Fibroblast of skin of right biceps (primary cell): ENCODE results near the gene TRIM28.

ENCODE experiments used
- DNase-seq: peaks from one replicate; pipeline ENCODE4 v3.0.0-alpha.2; 2013

Gene TRIM28

GRCh38 chr19:58581227-58582141 is 37.6 kb downstream of the TRIM28 start:
- DNase-seq, result peak; percentile 85

GRCh38 chr19:58582985-58583384 is 39.1 kb downstream of the TRIM28 start:
- no peak for DNase-seq

- DNase-seq, result no peak
Measured at GRCh38 chr19:58584498-58585441, 40.9 kb downstream of the TRIM28 start.

- DNase-seq, result no peak
Measured at GRCh38 chr19:58585442-58586132, 41.7 kb downstream of the TRIM28 start.

- DNase-seq, result no peak
Measured at GRCh38 chr19:58586133-58586765, 42.4 kb downstream of the TRIM28 start.
